H1 (cell line): Measurements from ENCODE around the gene HIPK2. TPM values are rescaled to one million over a fixed set of nuclear protein-coding genes. Genes with fewer than 3 reads are reported as not detected.
A peak's percentile ranks its signal among the peaks of the same experiment; 100 is the strongest.

ENCODE experiments used
- CTCF ChIA-PET: fragments of 300-600 bp; sonication (Branson Sonifier 250); formaldehyde crosslinking; loops from one replicate; lab custom pipeline; 2021; ENCODE audit not compliant: partially characterized antibody; lab: Charles Lee
- POLR2A ChIA-PET: fragments of 300-600 bp; sonication (Branson Sonifier 250); formaldehyde crosslinking; loops from one replicate; lab custom pipeline; 2021; ENCODE audit warnings: inconsistent platforms; ENCODE audit not compliant: partially characterized antibody; lab: Charles Lee
- DNase-seq, 2 experiments: peaks; one replicate each; pipeline versions ENCODE4 v3.0.0 to v3.0.0-alpha.2; 2010 to 2022; ENCODE audit warnings: low spot score in 2 of 2, low read depth in 1 of 2, mixed read lengths in 1 of 2
- FAIRE-seq: peaks from 2 replicates; lab custom pipeline; 2011; peaks lifted over from hg19 to GRCh38; lab: Jason Lieb, UNC
- H2AFZ ChIP-seq: 2 replicates; pipeline ENCODE4 v1.8.1; 2012; ENCODE audit warnings: low read length, inconsistent platforms
- H2AK5ac ChIP-seq: 2 replicates; pipeline ENCODE4 v1.6.1; 2013; ENCODE audit warnings: low read depth, low read length
- H2BK120ac ChIP-seq: replicated peaks from 2 replicates; pipeline ENCODE3; 2013; ENCODE audit warnings: low read depth, low read length, inconsistent platforms
- H2BK12ac ChIP-seq: 2 replicates; pipeline ENCODE4 v1.6.1; 2013; ENCODE audit warnings: low read depth, low read length
- H2BK15ac ChIP-seq: 2 replicates; pipeline ENCODE4 v1.6.1; 2013; ENCODE audit warnings: low read length
- H2BK20ac ChIP-seq: 2 replicates; pipeline ENCODE4 v1.6.1; 2013; ENCODE audit warnings: low read length
- H2BK5ac ChIP-seq: 2 replicates; pipeline ENCODE4 v1.6.1; 2013; ENCODE audit warnings: low read depth, low read length
- H3K14ac ChIP-seq: 2 replicates; pipeline ENCODE4 v1.6.1; 2013; ENCODE audit warnings: inconsistent platforms; ENCODE audit not compliant: insufficient read length
- H3K18ac ChIP-seq: 2 replicates; pipeline ENCODE4 v1.6.1; 2013; ENCODE audit warnings: low read length; ENCODE audit errors: extremely low read depth
- H3K23ac ChIP-seq: 2 replicates; pipeline ENCODE4 v1.6.1; 2013; ENCODE audit warnings: inconsistent platforms; ENCODE audit not compliant: insufficient read length
- H3K23me2 ChIP-seq: 2 replicates; pipeline ENCODE4 v1.6.1; 2013; ENCODE audit warnings: low read depth, low read length
- H3K27ac ChIP-seq: 2 replicates; pipeline ENCODE4 v1.6.1; 2011; ENCODE audit warnings: low read depth, low read length, inconsistent platforms
- H3K27me3 ChIP-seq, 4 experiments: replicated peaks in 1 of 4; 1 replicate in 1 of 4; 2 replicates in 3 of 4; pipeline versions ENCODE4 v1.6.1 to v1.8.1; 2011 to 2013; ENCODE audit warnings: low read length in 3 of 4, mild to moderate bottlenecking in 3 of 4, inconsistent platforms in 2 of 4, mixed read lengths in 2 of 4, moderate library complexity in 1 of 4; ENCODE audit not compliant: control insufficient read depth in 3 of 4, insufficient read depth in 3 of 4; ENCODE audit errors: extremely low read depth in 1 of 4
- H3K36me3 ChIP-seq, 4 experiments: 2 replicates each; pipeline versions ENCODE4 v1.6.1 to v1.8.1; 2011 to 2013; ENCODE audit warnings: mild to moderate bottlenecking in 4 of 4, low read length in 3 of 4, moderate library complexity in 2 of 4, control low read depth in 1 of 4, inconsistent platforms in 1 of 4; ENCODE audit not compliant: insufficient read depth in 4 of 4, control insufficient read depth in 2 of 4
- H3K4ac ChIP-seq: replicated peaks from 2 replicates; pipeline ENCODE3; 2013; ENCODE audit warnings: low read length, low read depth, mixed read lengths, inconsistent platforms; ENCODE audit not compliant: insufficient read length
- H3K4me1 ChIP-seq, 4 experiments: replicated peaks in 1 of 4; 1 replicate in 1 of 4; 2 replicates in 3 of 4; pipeline versions ENCODE4 v1.6.1 to v1.8.1; 2011 to 2013; ENCODE audit warnings: low read length in 3 of 4, inconsistent platforms in 2 of 4, mixed read lengths in 1 of 4; ENCODE audit not compliant: insufficient read depth in 4 of 4, control insufficient read depth in 3 of 4
- H3K4me2 ChIP-seq, 2 experiments: 2 replicates each; pipeline versions ENCODE4 v1.6.1 to v1.8.1; 2011 to 2013; ENCODE audit warnings: low read depth in 2 of 2, low read length in 2 of 2, control low read depth in 1 of 2, inconsistent platforms in 1 of 2, mild to moderate bottlenecking in 1 of 2; ENCODE audit not compliant: insufficient read depth in 1 of 2
- H3K4me3 ChIP-seq, 4 experiments: fragments of 200-600, 300-600 bp in 1 of 4; sonication (generic), shearing (Covaris generic), sonication (Bioruptor Twin) in 1 of 4; 2 replicates each; pipeline versions ENCODE4 v1.5.1 to v1.8.1; 2011 to 2016; ENCODE audit warnings: low read length in 4 of 4, low read depth in 3 of 4, control low read depth in 2 of 4, inconsistent platforms in 2 of 4, mild to moderate bottlenecking in 2 of 4, mixed read lengths in 1 of 4, moderate library complexity in 1 of 4; ENCODE audit not compliant: insufficient read depth in 2 of 4; ENCODE audit errors: extremely low read depth in 1 of 4
- H3K56ac ChIP-seq: replicated peaks from 2 replicates; pipeline ENCODE3; 2013; ENCODE audit warnings: low read depth, mild to moderate bottlenecking, mixed read lengths, low read length, inconsistent platforms; ENCODE audit not compliant: insufficient read length
- H3K79me1 ChIP-seq: 2 replicates; pipeline ENCODE4 v1.6.1; 2013; ENCODE audit warnings: low read depth, low read length, control low read depth
- H3K79me2 ChIP-seq, 2 experiments: 2 replicates each; pipeline versions ENCODE4 v1.6.1 to v1.8.1; 2012 to 2013; ENCODE audit warnings: low read length in 2 of 2, mild to moderate bottlenecking in 2 of 2, inconsistent platforms in 1 of 2; ENCODE audit not compliant: insufficient read depth in 2 of 2, control insufficient read depth in 1 of 2
- H3K9ac ChIP-seq, 4 experiments: replicated peaks in 1 of 4; 1 replicate in 1 of 4; 2 replicates in 3 of 4; pipeline versions ENCODE4 v1.6.1 to v1.8.1; 2011 to 2013; ENCODE audit warnings: low read depth in 3 of 4, low read length in 3 of 4, control low read depth in 2 of 4, mild to moderate bottlenecking in 2 of 4, moderate library complexity in 2 of 4, inconsistent platforms in 1 of 4; ENCODE audit errors: extremely low read depth in 1 of 4
- H3K9me3 ChIP-seq, 2 experiments: 2 replicates each; pipeline versions ENCODE4 v1.6.1 to v1.8.1; 2012 to 2013; ENCODE audit warnings: mild to moderate bottlenecking in 2 of 2, moderate library complexity in 2 of 2, control low read depth in 1 of 2, inconsistent platforms in 1 of 2, low read depth in 1 of 2, low read length in 1 of 2, mixed read lengths in 1 of 2; ENCODE audit not compliant: insufficient read depth in 2 of 2
- H4K20me1 ChIP-seq, 2 experiments: replicated peaks in 1 of 2; 2 replicates each; pipeline versions ENCODE3 to v1.8.1; 2011 to 2013; ENCODE audit warnings: inconsistent platforms in 2 of 2, low read length in 2 of 2, mild to moderate bottlenecking in 1 of 2; ENCODE audit not compliant: insufficient read depth in 2 of 2, control insufficient read depth in 1 of 2
- H4K5ac ChIP-seq: 2 replicates; pipeline ENCODE4 v1.6.1; 2013; ENCODE audit warnings: low read length, low read depth, mixed read lengths, inconsistent platforms; ENCODE audit not compliant: insufficient read length
- H4K8ac ChIP-seq: 2 replicates; pipeline ENCODE4 v1.8.0; 2013; ENCODE audit warnings: mild to moderate bottlenecking, moderate library complexity, low read length, inconsistent platforms; ENCODE audit not compliant: insufficient read depth; ENCODE audit errors: extremely low read depth
- H4K91ac ChIP-seq: replicated peaks from 2 replicates; pipeline ENCODE3; 2013; ENCODE audit warnings: low read length, mixed read lengths, inconsistent platforms; ENCODE audit not compliant: insufficient read length
- MAFK ChIP-seq: IDR thresholded peaks from 2 replicates; pipeline ENCODE4 v1.6.1; 2012; ENCODE audit warnings: low read depth, mild to moderate bottlenecking, improper control_type of control experiment, low read length
- TEAD4 ChIP-seq: IDR thresholded peaks from 2 replicates; pipeline ENCODE4 v1.6.1; 2012; ENCODE audit warnings: low read depth, low read length, inconsistent platforms, mixed read lengths
- WGBS, 2 experiments: shearing (Covaris generic) in 1 of 2; methylation state at CpG; one replicate each; pipeline versions ENCODE4 v1.1.6 to v1.1.7; 2013 to 2015; ENCODE audit warnings: low lambda C conversion rate in 2 of 2, mixed read lengths in 2 of 2, inconsistent platforms in 1 of 2, low coverage in 1 of 2, missing lambda C conversion rate in 1 of 2; ENCODE audit not compliant: insufficient replicate concordance in 2 of 2, insufficient coverage in 1 of 2, insufficient read length in 1 of 2; ENCODE audit errors: extremely low coverage in 1 of 2, missing lambda C conversion rate in 1 of 2; 5-methylcytosine and 5-hydroxymethylcytosine counted together
- polyA plus RNA-seq, 7 experiments: library from polyadenylated mRNA; depleted of rRNA in 3 of 7; stranded (reverse) in 5 of 7; unstranded in 2 of 7; fragments of >200 nt in 5 of 7; fragments of 200-250 nt in 2 of 7; gene quantifications; 1 replicate in 5 of 7; 2 replicates in 1 of 7; 4 replicates in 1 of 7; pipeline versions ENCODE4 v1.2.1 to v1.2.3, GENCODE V29; 2011 to 2013; ENCODE audit warnings: missing spikeins in 2 of 7, mixed read lengths in 2 of 7
- total RNA-seq: library from RNA; stranded (reverse); fragmentation: NEBNext Ultra II Directional; extraction: Animal tissue kit (Norgen Biotek cat#: 25700); gene quantifications from 2 replicates; pipeline ENCODE4 v1.2.1, GENCODE V29; 2021
- TF ChIP-seq, protein P1 (sequence below): IDR thresholded peaks from 2 replicates; pipeline ENCODE4 v1.6.1; 2012; ENCODE audit warnings: low read length, inconsistent platforms

Gene HIPK2
- total and polyA plus RNA-seq, 2 of the 8 experiments (the other 6 are each of a cell fraction or from before 2014, with no cell fraction given), result 8.3 to 24.3 TPM

DNA sequence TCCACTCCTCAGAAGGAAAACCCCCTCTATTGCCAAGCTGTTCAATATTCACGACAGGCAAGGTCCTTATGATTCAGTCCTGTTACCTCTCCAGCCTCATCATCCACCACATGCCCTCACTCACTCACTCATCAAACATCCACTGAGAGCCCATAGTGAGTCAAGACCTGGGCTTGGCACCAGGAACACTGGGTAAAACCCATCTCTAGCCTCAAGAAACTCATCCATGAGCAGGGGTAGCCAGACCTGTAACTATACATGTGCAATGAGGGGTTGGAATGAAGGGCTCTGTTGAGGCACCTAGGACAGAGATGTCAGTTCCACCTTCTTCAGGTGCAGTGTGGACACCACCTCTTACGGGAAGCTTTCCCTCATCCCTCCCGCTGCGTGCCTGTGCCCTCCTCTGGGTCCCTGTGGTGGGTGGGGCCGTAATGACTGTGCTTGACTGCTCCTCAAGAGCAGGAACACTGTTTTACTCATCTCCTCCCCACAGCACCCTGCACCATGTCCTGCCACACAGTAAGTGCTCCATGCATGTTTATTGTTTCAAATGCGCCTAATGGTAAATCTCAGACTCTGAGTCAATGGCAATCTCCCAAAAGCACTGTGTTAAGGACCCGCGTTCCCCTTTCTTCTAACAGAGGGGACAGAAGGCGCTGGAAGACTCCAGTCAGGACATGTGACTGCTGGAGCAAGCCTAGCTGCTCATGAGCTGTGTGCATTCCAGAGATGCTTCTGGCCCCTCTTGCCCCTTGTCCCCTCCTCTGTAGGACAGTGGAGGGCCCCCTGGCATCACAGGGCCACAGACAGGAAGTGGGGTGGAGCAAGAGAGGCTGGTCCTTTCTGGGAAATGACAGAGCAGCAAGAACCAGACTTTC is 95.4 kb downstream of the HIPK2 start:
- 75% methylated on average over 9 of the region's 9 CpGs; no CpG with 5 or more reads in 1 of the 2 experiments for WGBS, 2 experiments

More for the DNA sequence above, 95.4 kb downstream of the HIPK2 start:
- H3K27me3 ChIP-seq, result no peaks in the 10 kb centered on the region
- no peak for FAIRE-seq
- no peak overlapping the region for H3K56ac ChIP-seq
- H4K5ac ChIP-seq, result no peak overlapping the region
- no peak overlapping the region for H3K18ac ChIP-seq
- H4K8ac ChIP-seq, result no peak overlapping the region
- H2AFZ ChIP-seq, result no peak overlapping the region
- H3K4me2 ChIP-seq, result no peak overlapping the region
- H2BK15ac ChIP-seq, result no peak overlapping the region; the same call in 1 of the 2 replicates
- no peaks in the 10 kb centered on the region for H3K23me2 ChIP-seq
- peaks cover 2 to 13% (median 9%) of the 10 kb centered on the region in 4 experiments; a peak in 6 of 7 replicates for H3K4me1 ChIP-seq
- H3K27ac ChIP-seq, result no peak overlapping the region
- ChIA-PET CTCF (interaction anchor here (0.6 kb wide), 1 partner anchor 26 kb away, joined by 3 read pairs; no protein-coding TSS in a partner anchor), POLR2A (no interaction called here)
- H4K20me1 ChIP-seq, result peaks cover 0 to 3% of the 10 kb centered on the region in 2 experiments
- no peaks in the 10 kb centered on the region; a peak in 1 of 4 replicates for H3K79me2 ChIP-seq
- no peak for DNase-seq
- no peak overlapping the region for H3K4ac ChIP-seq
- H2BK5ac ChIP-seq, result no peak overlapping the region
- no peak overlapping the region for H3K4me3 ChIP-seq
- no peak overlapping the region for H2BK20ac ChIP-seq
- no peak overlapping the region for H4K91ac ChIP-seq
- H3K9me3 ChIP-seq, result 0 out of 4 replicates have a peak, but pooled peaks cover 0 to 4% of the 10 kb centered on the region in 2 experiments
- H3K36me3 ChIP-seq, result no peaks in the 10 kb centered on the region
- no peaks in the 10 kb centered on the region for H3K79me1 ChIP-seq
- no peak overlapping the region for H3K14ac ChIP-seq
- H2AK5ac ChIP-seq, result no peak overlapping the region
- TF ChIP-seq, protein P1, sequence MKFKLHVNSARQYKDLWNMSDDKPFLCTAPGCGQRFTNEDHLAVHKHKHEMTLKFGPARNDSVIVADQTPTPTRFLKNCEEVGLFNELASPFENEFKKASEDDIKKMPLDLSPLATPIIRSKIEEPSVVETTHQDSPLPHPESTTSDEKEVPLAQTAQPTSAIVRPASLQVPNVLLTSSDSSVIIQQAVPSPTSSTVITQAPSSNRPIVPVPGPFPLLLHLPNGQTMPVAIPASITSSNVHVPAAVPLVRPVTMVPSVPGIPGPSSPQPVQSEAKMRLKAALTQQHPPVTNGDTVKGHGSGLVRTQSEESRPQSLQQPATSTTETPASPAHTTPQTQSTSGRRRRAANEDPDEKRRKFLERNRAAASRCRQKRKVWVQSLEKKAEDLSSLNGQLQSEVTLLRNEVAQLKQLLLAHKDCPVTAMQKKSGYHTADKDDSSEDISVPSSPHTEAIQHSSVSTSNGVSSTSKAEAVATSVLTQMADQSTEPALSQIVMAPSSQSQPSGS, result no peak
- TF ChIP-seq MAFK (no peak), TEAD4 (peak; percentile 36; the same call in 1 of the 2 replicates)
- H2BK12ac ChIP-seq, result no peak overlapping the region; the same call in 1 of the 2 replicates
- H3K9ac ChIP-seq, result no peak overlapping the region
- no peak overlapping the region for H2BK120ac ChIP-seq
- H3K23ac ChIP-seq, result no peak overlapping the region
